OCI-LY3 (cell line): ENCODE measurements around the gene TRRAP.

Experiments used
- CTCF ChIP-seq: fragments of 200-600, 300-600 bp; sonication (generic); IDR thresholded peaks from 2 replicates; pipeline ENCODE4 v1.5.1; 2014; ENCODE audit warnings: antibody characterized with exemption, low read length, low read depth
- EZH2phosphoT487 ChIP-seq: fragments of 200-600 bp; shearing (Covaris generic); IDR thresholded peaks from 2 replicates; pipeline ENCODE4 v1.6.1; 2018; ENCODE audit warnings: antibody characterized with exemption, mixed run types, low read depth

- no peak for TF ChIP-seq CTCF
- no peak for TF ChIP-seq EZH2phosphoT487
Measured at GRCh38 chr7:98990356-98990755, 112.0 kb downstream of the TRRAP start.
